ENCODE measurements around the gene MRGPRX3. TPM values are rescaled to one million over a fixed set of nuclear protein-coding genes. Genes with fewer than 3 reads are reported as not detected.

The MRGPRX3 gene
- total RNA-seq, 4 donors from 2014 or later: 0.29 to 0.44 TPM; not detected in 2

- H3K36me3 ChIP-seq: no peaks in the 10 kb centered on the region
- peaks cover 0 to 4% (median 0%) of the 10 kb centered on the region in 4 donors for H3K27me3 ChIP-seq
- no peak overlapping the region for H3K4me3 ChIP-seq
- H3K27ac ChIP-seq: no peak overlapping the region
- TF ChIP-seq CTCF (IDR thresholded peaks at IDR 0.05) (no peak), POLR2A (IDR thresholded peaks at IDR 0.05) (no peak)
- H3K9me3 ChIP-seq: no peaks in the 10 kb centered on the region
- WGBS, 2 donors: 95 to 96% methylated on average over 27 to 29 of the region's 29 CpGs
- DNase-seq: no peak
- intact Hi-C loops (cut with DNase I): no loop called here
- peaks cover 0 to 5% (median 0%) of the 10 kb centered on the region in 3 donors for H3K4me1 ChIP-seq
Measured at GRCh38 chr11:18137186-18137800, 4.9 kb downstream of the MRGPRX3 start.

DNA sequence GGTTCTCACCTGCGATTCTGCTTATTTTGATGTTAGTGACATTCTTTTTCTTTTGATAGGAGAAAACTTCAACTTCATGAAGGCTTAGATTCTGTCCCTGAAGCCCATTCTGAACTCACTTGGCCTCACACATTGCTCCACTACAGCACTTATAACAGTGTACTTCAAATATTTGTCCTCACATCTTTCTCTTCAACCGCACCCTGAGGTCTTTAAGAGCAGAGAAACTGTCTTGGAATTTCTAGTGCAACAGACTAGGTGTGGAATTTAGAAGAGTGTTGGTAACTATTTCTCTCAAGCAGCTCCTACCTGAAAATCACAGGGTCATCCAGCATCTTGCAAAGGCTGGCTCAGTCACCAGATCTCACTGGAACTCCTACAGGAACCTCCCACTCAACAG lies 7.8 kb downstream of the MRGPRX3 start:
- 80 to 85% methylated on average over 2 of the region's 2 CpGs for WGBS, 2 donors
- no peaks in the 10 kb centered on the region for H3K4me1 ChIP-seq
- H3K4me3 ChIP-seq: no peak overlapping the region
- no peaks in the 10 kb centered on the region for H3K9me3 ChIP-seq
- TF ChIP-seq POLR2A (IDR thresholded peaks at IDR 0.05) (no peak), CTCF (IDR thresholded peaks at IDR 0.05) (no peak)
- H3K27me3 ChIP-seq: peaks cover 0 to 8% (median 0%) of the 10 kb centered on the region in 4 donors
- H3K27ac ChIP-seq: no peak overlapping the region
- DNase-seq: no peak
- intact Hi-C loops (cut with DNase I): no loop called here
- no peaks in the 10 kb centered on the region for H3K36me3 ChIP-seq

DNA sequence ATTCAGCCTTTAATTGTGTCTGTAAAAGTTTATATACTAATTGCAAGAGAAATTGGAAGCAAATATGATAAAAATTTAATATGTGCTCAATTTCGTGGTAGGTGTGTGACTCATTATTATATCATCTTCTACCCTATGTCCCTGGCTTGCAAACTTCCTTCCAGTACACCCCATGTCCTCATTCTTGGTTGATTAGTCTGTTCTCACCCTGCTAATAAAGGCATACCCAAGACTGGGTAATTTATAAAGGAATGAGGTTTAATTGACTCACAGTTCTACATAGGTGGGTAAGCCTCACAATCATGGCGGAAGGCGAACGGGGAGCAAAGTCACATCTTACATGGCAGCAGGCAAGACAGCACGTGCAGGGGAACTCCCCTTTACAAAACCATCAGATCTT lies 11.9 kb downstream of the MRGPRX3 start:
- Histone ChIP-seq H3K4me3 (no peak overlapping the region), H3K9me3 (no peaks in the 10 kb centered on the region), H3K27me3 (peaks cover 0 to 15% (median 0%) of the 10 kb centered on the region in 4 donors), H3K36me3 (no peaks in the 10 kb centered on the region), H3K4me1 (no peaks in the 10 kb centered on the region), H3K27ac (no peak overlapping the region)
- no peak for DNase-seq
- WGBS, 2 donors: 53 to 57% methylated on average over 5 of the region's 5 CpGs
- intact Hi-C loops (cut with DNase I): no loop called here
- TF ChIP-seq CTCF (IDR thresholded peaks at IDR 0.05) (no peak), POLR2A (IDR thresholded peaks at IDR 0.05) (no peak)

- no peak for DNase-seq
- 66 to 68% methylated on average over 2 of the region's 2 CpGs for WGBS, 2 donors
- H3K9me3 ChIP-seq: no peaks in the 10 kb centered on the region
- no peaks in the 10 kb centered on the region for H3K4me1 ChIP-seq
- intact Hi-C loops (cut with DNase I): no loop called here
- no peaks in the 10 kb centered on the region for H3K36me3 ChIP-seq
- peaks cover 0 to 18% (median 0%) of the 10 kb centered on the region in 4 donors for H3K27me3 ChIP-seq
- H3K4me3 ChIP-seq: no peak overlapping the region
- no peak overlapping the region for H3K27ac ChIP-seq
- TF ChIP-seq CTCF (IDR thresholded peaks at IDR 0.05): no peak
- no peak for TF ChIP-seq POLR2A (IDR thresholded peaks at IDR 0.05)
Measured at GRCh38 chr11:18145025-18145424, 12.7 kb downstream of the MRGPRX3 start.

GRCh38 chr11:18145837-18146236 lies 13.5 kb downstream of the MRGPRX3 start:
- no peaks in the 10 kb centered on the region for H3K9me3 ChIP-seq
- no peak overlapping the region for H3K27ac ChIP-seq
- H3K27me3 ChIP-seq: peaks cover 0 to 14% (median 0%) of the 10 kb centered on the region in 4 donors
- H3K4me1 ChIP-seq: no peaks in the 10 kb centered on the region
- H3K36me3 ChIP-seq: no peaks in the 10 kb centered on the region
- H3K4me3 ChIP-seq: no peak overlapping the region
- DNase-seq: no peak
- no peak for TF ChIP-seq POLR2A (IDR thresholded peaks at IDR 0.05)
- TF ChIP-seq CTCF (IDR thresholded peaks at IDR 0.05): no peak
- 50 to 55% methylated on average over 3 of the region's 3 CpGs for WGBS, 2 donors
- intact Hi-C loops (cut with DNase I): no loop called here
